GM19043 (cell line): ENCODE data around the gene DNMBP.

ENCODE experiments used
- ATAC-seq: cut with Tn5 transposase; IDR thresholded peaks from one replicate; pipeline ENCODE4 v1.9.1; 2021; ENCODE audit warnings: low read depth; ENCODE audit not compliant: unreplicated experiment

Gene DNMBP, protein sequence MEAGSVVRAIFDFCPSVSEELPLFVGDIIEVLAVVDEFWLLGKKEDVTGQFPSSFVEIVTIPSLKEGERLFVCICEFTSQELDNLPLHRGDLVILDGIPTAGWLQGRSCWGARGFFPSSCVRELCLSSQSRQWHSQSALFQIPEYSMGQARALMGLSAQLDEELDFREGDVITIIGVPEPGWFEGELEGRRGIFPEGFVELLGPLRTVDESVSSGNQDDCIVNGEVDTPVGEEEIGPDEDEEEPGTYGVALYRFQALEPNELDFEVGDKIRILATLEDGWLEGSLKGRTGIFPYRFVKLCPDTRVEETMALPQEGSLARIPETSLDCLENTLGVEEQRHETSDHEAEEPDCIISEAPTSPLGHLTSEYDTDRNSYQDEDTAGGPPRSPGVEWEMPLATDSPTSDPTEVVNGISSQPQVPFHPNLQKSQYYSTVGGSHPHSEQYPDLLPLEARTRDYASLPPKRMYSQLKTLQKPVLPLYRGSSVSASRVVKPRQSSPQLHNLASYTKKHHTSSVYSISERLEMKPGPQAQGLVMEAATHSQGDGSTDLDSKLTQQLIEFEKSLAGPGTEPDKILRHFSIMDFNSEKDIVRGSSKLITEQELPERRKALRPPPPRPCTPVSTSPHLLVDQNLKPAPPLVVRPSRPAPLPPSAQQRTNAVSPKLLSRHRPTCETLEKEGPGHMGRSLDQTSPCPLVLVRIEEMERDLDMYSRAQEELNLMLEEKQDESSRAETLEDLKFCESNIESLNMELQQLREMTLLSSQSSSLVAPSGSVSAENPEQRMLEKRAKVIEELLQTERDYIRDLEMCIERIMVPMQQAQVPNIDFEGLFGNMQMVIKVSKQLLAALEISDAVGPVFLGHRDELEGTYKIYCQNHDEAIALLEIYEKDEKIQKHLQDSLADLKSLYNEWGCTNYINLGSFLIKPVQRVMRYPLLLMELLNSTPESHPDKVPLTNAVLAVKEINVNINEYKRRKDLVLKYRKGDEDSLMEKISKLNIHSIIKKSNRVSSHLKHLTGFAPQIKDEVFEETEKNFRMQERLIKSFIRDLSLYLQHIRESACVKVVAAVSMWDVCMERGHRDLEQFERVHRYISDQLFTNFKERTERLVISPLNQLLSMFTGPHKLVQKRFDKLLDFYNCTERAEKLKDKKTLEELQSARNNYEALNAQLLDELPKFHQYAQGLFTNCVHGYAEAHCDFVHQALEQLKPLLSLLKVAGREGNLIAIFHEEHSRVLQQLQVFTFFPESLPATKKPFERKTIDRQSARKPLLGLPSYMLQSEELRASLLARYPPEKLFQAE (N-terminal part only)

DNA sequence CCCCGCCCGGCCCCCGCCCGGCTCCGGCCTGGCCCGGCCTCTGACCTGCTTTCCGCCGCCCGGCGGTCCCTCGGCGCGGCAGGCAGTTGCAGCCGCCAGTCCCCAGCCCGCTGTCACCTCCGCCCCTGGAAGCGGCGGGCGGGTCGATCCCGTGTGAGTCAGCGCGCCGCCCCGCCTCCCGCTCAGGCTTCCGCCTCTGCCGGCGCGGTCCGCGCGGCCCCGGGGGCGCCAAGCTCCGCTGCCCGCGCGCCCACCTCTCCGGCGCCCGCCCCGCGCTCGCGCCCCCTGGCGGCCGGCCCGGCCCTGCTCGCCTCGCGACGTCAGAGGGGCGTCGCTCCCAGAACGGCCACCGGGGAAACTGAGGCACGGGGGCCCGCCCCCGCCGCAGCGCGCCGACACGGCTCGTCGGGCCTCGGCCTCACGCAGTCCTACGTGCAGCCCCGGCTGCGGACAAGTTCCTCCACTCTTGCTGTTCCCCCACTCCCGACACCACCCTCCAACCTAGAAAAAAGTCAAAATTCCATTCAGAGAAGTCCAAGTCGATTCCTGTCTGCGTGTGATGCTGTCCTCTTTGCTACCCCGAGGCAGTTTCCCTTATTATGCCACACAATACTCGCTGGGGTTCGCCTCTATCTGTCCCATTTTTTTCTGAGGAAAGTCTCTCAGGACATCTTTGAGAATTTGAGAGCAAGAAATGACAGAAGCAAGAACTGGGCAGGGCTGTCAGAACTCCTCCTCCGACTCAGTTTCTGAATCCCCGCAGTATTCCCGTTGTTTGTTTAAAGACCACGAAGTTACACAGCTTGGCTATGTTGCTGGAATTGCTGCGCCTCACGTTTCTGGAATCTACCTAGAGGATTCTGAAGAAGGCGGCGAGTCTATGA lies at the start of gene DNMBP:
DNMBP (minus strand) TSS at position 155 of the 884 bp plus-strand sequence. CDS start 37,823 bp downstream, outside the sequence.
- peak; percentile 44 for ATAC-seq

DNA sequence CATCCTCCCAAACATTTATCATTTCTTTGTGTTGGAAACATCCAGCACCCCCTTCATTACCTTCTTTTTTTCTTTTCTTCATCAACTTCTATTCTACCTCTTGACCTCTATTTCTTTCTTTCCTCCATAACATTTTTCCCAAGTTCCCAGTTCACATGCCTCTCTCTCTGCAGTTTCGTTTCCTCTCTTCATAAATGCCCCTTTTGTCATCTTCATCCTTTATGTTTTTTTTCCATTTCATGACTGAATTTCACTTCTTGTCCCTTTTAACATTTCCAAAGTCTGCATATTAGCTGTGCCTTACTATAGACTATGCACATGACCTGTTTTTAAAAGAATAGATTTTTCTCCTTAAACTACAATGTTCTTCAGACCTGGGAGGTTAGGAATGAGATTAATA lies 48.2 kb upstream of the DNMBP start:
- no peak for ATAC-seq

DNA sequence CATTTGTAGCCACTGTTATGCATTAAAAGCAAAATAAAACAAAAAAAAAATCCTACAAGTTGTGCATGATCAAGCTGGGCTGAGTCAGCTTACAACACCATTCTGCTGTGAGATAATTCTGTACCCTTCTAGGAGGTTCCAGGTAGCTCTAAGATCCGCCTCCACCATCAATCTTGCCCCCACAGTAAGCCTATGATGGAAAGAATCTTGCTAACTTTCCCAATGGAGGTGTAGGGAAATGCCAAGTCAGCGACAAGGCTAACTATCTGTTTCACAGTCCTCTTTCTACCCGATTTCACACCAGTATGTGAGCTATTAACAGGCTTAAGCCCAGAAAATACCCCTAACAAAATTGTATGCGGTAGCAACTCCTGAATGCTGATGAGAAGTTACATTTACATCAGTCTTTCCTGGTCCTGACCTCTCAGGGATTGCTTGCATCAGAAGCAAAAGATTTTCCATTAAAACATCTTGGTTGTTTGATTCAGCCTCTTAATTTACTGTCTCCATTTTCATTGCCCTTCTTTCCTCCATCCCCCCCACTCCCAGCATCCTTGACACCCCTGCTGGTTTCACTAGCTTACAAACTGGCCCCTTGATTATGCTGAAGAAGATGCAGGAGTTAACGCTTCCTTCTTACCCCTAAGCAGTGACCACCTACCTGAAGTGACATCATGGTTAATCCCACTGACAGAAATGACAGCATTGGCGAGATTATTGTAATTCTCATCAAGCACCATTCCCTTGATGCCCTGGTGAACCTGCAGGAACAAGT lies 44.1 kb upstream of the DNMBP start:
- no peak for ATAC-seq

DNA sequence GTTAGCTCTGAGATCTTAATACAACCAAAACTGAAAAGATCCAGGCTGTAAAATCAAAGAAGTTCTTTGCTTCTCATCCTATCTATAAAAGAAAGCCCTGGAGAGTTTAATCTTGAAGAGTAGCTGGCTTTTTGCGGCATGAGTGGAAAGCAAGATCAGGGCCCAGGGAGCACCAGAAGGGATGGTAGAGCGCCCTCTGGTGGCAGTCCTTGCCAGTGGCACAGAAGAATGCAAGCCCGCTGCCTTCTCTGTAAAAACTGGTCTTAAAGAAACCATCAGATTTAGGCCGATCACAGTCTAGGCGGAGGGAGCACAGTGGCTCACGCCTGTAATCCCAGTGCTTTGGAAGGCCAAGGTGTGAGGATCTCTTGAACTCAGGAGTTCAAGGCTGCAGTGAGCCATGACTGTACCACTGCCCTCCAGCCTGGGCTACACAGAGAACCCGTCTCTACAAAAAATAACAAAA lies 36.3 kb upstream of the DNMBP start:
- ATAC-seq: no peak

DNA sequence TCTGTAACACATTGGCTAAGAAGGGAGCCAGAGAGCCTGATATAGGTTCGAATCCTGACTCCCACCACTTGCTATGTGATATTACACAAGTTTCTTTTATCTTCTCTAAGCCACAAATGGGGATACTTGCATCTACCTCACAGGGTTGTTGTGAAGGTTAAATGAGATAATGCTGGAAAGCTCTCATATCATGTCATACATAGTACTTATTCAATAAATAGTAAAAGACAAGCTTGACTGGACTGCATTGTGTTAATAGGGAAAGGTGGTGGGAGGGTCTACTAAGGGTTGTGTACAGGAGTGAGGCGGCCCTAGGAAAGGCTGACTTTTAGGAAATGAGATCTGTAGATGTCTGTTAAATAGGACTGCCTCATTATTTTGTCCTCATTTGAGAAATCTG lies 35.8 kb upstream of the DNMBP start:
- ATAC-seq: no peak

DNA sequence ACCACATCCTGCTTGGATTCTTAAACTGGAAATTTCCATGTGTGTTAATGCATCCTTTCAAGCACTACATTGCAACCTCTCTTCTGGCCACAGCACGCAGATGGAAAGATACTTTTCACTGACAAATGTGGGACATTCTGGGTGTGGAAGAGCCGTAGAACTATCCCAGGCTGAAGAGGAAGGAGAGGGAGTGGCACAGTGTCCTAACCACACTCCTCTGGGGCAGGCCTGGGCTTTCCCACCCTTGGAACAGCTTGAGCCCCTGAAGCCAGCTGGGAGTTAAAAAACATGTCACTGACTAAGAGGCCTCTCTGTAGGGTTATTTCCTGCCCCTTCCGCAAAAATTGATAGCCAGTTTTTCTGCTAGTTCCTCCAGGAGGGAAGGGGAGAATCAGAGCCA lies 34.0 kb upstream of the DNMBP start:
- no peak for ATAC-seq

DNA sequence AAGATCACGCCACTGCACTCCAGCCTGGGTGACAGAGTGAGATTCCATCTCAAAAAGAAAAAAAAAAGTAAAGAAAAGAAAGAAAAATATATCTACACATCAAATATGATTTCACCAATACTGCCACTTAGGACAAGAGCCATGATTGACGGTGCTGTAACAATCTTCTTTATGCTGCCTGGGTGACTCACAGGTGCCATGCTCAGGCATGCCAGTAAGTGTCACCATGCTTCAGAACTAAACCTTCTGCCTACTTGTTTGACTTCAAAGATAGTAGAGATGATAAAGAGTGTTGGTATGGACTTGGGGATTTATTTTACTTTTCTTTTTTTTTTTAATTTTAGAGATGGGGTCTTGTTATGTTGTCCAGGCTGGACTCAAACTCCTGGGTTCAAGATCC lies 33.6 kb upstream of the DNMBP start:
- ATAC-seq: no peak

DNA sequence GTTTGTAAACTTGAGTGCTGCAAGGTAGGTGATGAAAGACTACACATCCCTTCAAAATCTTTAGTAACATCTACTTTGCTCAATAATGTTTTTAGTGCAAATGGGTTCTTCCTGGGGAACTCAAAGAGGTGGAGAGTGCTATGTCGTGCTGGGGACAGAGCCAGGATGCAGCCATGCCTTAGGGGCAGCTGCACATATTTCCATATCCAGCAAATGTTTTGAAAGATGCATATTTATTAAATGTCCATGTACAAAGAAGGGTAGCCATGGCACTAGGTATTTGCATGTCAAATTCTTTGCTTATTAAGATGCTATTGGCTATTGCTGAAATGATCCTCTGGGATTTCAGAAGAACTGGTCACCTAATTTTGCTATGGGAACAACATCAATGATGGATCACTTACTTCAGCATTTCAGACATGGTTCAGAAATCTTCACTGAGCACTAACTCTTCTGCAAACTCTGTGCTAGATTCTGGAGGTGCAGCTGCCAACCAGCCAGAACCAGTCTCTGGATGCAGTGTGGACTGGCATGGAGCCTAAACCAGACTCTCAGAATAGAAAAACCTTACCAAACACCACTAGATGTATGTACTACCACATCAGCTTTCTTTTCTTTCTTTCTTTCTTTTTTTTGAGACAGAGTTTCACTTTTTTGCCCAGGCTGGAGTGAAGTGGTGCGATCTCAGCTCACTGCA lies 31.7 kb upstream of the DNMBP start:
- no peak for ATAC-seq

DNA sequence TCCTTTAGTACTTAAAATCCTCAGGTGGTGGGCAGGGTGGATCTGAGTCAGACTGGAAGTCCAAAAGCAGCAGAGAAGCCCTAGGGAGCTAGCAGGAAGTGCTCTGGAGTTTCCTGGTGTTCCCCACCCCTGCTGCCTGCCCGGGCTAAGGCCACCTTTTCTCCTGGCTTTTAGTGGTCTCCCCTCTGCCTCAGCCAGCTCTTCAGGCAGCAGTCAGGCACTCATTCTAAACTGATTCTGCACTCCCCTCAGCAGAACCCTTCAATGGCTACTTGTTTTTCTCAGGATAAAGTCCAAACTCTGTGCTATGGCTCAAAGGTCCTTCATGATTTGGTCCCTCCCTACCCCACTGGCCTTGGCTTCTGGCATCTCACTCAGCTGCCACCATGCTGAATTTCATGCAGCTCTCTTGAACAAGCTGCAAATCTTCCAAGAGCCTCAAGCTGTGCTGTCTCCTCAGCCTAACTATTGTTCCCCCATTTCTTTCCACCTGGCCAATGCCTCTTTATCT lies 28.9 kb upstream of the DNMBP start:
- no peak for ATAC-seq

DNA sequence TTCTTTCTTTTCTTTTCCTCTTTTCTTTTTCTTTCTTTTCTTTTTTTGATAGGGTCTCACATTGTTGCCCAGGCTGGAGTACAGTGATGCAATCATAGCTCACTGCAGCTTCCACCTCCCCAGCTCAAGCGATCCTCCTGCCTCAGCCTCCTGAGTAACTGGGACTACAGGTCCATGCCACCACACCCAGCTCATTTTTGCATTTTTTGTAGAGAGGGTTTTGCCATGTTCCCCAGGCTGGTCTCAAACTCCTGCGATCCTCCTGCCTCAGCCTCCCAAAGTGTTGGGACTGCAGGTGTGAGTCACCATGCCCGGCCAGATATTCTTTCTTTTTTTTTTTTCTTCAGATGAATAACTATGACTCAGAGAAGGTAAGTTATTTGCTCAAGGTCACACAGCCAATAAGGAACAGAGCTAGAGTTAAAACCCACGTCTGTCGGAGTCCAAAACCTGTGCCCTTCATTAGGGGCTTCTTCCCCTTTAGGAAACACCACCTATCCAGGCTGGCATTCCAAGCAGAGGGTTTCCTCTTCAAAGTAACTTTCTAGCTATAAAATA lies 28.1 kb upstream of the DNMBP start:
- no peak for ATAC-seq

DNA sequence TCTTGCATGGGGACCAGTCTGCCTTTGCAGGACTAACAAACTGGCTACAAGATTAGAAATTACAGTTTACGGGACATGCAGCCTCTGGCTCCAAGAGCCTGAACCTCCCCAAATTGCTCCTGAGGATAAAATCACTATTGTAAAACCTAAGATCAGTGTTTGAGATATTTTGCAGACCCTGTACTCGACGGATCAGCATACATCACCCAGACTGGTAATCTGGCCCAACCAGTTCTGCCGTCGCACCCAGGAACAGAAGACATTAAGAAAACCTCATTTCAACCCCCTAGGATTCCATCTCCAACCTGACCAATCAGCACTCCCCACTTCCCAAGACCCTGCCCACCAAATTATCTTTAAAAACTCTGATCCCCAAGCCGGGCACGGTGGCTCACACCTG lies 27.1 kb upstream of the DNMBP start:
- ATAC-seq: no peak

DNA sequence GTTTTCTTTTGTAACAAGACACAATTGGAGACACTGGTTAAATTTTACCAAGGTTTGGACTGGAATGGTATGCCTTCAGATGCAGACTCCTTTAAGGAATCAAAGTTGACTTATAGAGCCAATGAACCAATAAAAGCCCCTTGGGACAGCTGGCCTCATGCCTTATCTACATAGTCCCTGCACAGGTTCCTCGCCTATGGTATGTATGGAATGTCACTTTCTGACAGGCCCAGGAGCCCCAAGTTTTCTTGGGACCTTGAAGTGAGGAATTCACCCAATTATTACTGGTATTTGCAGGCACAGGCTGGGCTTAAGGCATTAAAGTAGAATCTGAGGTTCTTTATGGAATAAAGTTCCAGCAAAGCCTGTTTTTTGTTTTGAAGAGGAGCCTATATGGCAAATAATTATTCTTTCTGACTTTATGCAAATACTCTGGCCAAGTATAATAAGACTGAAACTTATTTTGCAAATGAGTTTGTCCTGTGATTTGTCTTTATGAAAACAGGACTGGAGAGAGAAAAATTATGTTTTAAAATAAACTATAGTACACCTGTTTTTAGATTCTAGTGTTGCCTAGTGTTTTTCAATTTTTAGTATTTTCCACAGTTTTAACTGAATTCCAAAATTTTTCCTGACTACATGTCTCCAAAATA lies 24.1 kb upstream of the DNMBP start:
- no peak for ATAC-seq

DNA sequence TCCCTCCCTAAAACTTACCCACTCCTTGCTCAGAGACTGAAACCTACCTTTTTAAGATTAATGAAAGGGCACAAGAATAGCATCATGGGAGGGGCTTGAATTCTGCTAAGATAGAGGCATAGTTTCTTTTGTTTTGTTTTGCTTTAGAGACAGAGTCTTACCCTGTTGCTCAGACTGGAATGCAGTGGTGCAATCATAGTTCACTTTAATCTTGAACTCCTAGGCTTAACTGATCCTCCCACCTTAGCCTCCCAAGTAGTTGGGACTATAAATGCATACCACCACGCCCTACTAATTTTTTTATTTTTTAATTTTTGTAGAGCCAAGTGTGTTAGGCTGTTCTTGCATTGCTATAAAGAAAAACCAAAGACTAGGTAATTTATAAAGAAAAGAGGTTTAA lies 17.7 kb upstream of the DNMBP start:
- ATAC-seq: no peak

DNA sequence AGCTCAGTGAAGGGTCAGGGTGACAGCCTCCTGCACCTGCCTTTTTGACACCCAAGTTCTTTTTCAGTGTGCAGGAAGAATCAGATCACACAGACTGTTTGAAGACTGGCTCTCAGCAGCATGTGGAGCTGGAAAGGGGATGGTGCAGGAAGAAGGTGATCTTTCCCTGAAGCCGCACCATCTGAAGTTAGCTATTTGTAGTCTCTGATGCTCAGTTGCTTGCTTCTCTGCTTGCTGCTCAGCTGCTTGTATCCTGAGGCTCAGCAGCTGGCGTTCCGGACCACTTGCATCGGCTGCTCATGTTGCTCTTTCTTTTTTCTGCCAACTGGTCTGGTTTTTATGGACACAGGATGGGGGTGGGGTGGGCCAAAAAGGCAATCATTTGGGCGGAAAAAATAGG lies 15.8 kb upstream of the DNMBP start:
- no peak for ATAC-seq

DNA sequence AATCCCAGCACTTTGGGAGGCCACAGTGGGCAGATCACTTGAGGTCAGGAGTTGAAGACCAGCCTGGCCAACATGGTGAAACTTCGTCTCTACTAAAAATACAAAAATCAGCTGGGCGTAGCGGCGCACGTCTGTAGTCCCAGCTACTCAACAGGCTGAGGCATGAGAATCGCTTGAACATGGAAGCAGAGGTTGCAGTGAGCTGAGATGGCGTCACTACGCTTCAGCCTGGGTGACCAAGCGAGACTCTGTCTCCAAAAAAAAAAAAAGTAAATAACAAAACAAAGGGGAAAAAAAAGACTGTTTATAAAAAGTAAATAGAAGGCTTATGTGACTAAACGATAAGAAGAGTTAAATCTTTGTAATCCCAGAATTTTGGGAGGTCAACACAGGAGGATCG lies 15.0 kb upstream of the DNMBP start:
- no peak for ATAC-seq

DNA sequence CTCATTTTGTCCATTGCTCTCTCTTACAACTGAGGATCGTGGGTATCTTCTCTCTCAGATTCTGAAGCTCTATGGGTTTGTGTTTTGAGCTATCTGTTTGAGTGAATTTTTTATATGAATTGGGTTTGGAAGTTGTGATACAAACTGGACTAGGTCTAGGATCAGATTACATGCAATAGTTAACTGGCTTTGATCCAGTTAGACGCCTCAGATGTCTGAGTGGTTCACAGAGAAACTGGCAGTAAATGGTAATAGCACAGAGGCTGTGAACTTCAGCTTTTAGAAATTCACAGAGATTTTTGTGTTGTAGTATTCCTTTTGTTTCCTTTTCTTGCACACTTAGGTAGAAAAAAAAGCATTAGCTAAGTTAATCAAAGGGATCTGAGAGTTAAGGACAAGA lies 12.7 kb upstream of the DNMBP start:
- no peak for ATAC-seq

DNA sequence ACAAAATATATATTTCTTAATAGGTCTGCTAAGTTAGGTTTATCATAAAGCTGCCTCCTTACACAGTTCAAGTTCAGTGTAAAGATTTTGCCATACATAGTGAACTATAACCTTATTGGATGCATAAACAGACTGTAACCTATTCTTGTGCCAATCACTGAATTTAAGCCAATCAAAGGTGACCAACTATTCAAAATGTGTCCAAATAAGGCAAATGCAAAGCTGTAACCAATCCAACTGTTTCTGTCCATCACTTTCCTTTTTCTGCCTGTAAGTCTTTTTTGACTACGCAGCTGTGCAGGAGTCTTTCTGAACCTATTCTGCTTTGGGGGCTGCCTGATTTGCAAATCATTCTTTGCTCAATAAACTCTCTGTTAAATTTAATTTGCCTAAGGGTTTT lies 11.6 kb upstream of the DNMBP start:
- no peak for ATAC-seq

DNA sequence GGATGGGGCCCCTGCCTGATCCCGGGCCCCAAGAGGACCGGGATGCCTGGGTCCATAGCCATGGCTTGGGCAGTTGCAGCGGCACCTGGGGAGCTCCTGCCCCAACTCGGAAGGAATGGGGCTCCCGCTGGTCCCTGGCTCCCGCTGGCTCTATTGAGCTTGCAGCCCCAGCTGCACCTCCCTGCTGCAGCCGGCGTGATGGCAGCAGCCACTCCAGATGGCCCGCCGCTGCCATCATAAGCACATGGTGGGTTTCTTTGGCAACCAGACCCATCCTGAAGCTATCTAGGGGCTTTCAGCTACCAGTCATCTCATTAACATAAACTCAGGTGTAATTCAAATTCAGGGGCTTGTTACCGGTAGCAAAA lies 11.1 kb upstream of the DNMBP start:
- no peak for ATAC-seq
